Activated T-cell treated with anti-CD3 and anti-CD28 coated beads for 4 hours (primary cell): Measurements from ENCODE around the gene CEL.
"Not testable (repeated sequence)": the region's sequence is repeated elsewhere in the genome, so short reads cannot be mapped to it uniquely, and the experiment has no call there.

ENCODE experiments used
- DNase-seq: peaks from one replicate; pipeline ENCODE4 v3.0.0-alpha.2; 2020

The CEL gene

GRCh38 chr9:133061764-133062145, at the start of gene CEL:
TSS of gene CEL (plus strand) at chr9:133061981. CDS start at chr9:133062003, 22 bp downstream.
- DNase-seq: not testable (repeated sequence)

DNA sequence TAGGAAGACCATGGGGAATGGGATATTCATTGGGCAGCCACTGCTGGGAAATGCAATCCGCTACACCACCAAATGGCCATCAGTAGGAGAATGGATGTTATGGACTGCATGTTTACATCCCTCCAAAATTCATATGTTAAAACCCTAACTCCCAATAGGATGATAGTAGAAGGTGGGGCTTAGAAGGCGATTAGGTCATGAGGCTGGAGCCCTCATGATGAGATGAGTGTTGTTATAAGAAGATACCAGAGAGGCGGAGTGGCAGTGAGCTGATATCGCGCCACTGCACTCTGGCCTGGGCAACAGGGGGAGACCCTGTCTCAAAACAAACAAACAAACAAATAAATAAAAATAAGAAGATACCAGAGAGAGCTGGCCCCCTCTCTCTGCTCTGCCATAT, 47.1 kb upstream of the CEL start:
- no peak for DNase-seq

GRCh38 chr9:133023117-133023890, 38.5 kb upstream of the CEL start:
- no peak for DNase-seq

DNA sequence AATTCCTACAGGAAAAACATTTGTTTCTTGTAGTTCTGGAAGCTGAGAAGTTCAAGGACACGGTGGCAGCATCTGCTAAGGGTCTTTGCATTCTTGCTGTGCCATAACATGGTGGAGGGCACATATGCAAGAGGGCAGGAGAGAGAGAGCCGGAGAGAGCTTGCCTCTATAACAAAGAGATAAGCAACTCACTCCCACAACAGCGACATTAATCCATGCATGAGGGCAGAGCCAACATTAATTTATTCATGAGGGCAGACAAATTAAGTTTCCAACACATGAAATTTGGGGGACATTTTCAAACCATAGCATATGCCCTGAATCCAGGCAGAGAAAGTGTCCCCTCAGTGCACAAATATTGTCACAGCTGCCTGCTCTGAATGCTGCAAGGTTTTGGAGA, 35.4 kb upstream of the CEL start:
- DNase-seq: no peak

GRCh38 chr9:133027134-133027533, 34.6 kb upstream of the CEL start:
- no peak for DNase-seq

DNA sequence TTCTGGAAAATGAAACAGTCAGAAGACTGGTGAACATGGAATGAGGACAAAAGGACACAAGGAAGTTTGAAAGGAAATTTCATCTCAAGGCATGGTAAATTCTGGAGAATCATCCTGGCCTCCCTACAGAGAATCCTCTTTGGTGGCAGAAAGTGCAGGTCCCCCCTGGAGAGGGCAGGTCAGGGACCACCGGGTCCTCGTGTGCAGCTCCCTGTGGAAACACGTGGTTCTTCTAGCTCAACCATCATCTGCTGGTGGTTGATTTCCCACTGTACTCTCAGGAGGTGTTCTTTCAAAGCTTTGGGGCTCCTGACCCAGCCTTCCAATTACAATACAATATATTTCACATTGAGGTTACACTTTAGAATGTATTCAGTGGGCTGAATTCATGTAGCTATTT, 33.6 kb upstream of the CEL start:
- no peak for DNase-seq

DNA sequence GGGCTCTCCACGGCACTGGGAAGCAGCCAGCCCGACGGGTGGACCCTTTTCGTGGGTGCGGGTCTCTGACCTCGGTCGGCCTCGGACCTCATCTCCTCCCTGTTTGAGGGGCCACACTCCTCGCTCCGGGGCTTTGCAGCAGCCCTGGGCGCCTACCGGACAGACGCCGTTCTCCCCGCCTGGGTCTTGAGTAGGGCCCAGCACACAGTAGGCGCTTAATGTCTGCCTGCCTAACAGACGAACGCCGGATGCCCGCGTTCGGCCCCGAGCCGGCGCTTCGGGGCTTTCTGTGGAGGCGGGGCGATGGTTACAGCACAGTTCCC, 31.8 kb upstream of the CEL start:
- DNase-seq: peak; percentile 2

GRCh38 chr9:133030317-133031129, 31.3 kb upstream of the CEL start, which contains the start of gene GTF3C5:
TSS of gene GTF3C5 (plus strand) at chr9:133030997. CDS start at chr9:133031012, 15 bp downstream.
- peak; percentile 88 for DNase-seq

GRCh38 chr9:133031130-133031422, 30.7 kb upstream of the CEL start:
- DNase-seq: no peak

DNA sequence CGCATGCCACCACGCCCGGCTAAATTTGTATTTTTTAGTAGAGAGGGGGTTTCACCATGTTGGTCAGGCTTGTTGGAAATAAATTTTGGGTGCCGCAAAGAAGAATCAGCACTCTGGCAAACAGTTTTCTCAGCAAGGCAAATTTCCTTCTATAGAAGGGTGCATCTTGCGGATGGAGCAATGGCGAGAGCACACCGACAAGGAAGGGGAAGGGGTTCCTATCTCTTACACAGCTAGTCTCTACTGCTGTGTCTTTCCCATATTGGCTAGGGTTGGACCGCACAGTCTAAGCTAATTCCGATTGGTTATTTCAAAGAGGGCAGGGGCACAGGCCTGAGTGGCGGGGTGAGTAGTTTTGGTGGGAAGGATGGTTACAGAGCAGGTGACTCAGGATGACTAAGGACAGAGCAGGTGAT, 30.3 kb upstream of the CEL start:
- no peak for DNase-seq

DNA sequence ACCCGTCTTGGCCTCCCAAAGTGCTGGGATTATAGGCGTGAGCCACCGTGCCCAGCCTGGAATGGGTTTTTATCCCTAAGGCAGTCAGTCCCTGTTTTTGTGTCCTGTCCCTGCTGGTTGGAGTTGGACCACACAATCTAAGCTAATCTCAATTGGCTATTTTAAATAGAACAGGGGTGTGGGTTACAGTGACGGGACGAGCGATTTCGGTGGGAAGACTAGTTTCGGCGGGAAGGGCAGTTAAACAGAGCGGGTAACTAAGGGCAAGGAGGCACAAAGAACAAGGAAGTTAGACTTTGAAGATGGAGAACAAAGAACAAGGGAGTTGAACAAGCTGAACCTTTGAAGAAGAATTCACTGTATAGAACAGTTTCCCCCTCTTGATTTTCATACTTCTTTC, 29.6 kb upstream of the CEL start:
- DNase-seq: no peak

GRCh38 chr9:133035669-133036068, 26.1 kb upstream of the CEL start:
- DNase-seq: no peak

GRCh38 chr9:133037775-133038515, 23.8 kb upstream of the CEL start:
- DNase-seq: no peak

DNA sequence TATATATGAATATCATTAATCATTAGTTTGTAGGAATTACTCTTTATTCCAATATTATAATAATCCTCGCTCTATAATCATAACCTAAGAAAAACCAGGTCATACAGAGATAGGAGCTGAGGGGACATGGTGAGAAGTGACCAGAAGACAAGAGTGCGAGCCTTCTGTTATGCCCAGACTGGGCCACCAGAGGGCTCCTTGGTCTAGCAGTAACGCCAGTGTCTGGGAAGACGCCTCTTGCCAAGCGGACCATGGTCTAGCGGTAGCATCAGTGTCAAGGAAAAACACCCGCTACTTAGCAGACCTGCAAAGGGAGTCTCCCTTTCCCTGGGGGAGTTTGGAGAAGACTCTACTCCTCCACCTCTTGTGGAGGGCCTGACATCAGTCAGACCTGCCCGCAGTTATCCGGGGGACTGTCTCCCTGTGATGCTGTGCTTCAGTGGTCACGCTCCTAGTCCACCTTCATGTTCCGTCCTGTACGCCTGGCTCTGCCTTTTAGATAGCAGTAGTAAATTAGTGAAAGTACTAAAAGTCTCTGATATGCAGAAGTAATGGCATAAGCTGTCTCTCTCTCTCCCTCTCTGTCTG, 20.8 kb upstream of the CEL start:
- not testable (repeated sequence) for DNase-seq

DNA sequence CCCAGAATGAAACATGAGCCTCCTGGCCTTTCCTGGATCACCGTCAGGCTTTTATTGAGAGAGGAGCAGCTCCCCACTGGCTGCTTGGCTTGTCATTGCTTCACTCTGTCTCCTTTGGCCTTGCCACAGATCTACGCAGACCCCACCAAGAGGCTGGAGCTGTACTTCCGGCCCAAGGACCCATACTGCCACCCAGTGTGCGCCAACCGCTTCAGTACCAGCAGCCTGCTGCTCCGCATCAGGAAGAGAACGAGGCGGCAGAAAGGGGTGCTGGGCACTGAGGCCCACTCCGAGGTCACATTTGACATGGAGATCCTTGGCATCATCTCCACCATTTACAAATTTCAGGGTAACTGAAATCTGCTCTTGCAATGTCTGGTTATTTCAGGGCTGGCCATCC, 19.8 kb upstream of the CEL start:
- DNase-seq: no peak

DNA sequence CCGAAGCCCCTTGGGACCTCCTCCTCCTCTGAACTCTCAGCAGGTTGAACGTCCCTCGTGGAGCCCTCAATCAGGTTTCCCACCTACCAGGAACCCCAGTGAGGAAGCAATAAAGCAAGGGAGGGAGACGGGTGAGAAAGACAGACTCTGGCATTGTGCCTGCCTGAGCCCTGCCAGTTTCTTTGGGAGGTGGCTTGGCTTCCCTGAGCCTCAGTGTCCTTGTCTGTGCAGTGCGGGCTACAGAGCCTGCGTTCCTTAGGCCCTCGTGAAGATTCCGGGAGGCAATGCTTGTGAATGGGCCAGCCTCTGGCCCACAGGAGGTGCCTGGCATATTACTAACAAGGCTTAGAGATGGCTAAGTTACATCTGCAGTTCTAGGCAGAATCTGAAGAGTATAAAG, 19.1 kb upstream of the CEL start:
- DNase-seq: no peak

DNA sequence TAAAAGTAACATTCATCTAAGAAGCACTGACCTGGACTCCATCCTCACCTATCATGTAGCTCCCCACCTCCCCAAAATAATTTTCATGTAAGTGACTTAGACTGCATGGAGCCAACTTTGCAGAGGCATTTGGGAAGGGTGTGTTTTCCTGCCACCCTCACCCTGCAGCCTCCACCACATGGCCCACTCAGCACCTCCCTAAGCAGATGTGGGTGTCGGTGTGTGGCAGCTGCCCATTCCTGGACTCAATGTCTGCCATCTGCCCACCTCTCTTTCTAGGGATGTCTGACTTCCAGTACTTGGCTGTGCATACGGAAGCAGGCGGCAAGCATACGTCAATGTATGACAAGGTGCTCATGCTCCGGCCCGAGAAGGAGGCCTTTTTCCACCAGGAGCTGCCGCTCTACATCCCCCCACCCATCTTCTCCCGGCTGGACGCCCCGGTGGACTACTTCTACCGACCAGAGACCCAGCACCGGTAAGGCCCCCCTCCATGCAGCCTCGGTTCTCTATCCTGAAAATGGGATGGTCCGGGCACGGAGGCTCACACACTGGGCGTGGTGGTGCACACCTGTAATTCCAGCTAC, 18.2 kb upstream of the CEL start:
- no peak for DNase-seq

- DNase-seq: no peak
Observed at GRCh38 chr9:133044125-133044524, 17.7 kb upstream of the CEL start.

DNA sequence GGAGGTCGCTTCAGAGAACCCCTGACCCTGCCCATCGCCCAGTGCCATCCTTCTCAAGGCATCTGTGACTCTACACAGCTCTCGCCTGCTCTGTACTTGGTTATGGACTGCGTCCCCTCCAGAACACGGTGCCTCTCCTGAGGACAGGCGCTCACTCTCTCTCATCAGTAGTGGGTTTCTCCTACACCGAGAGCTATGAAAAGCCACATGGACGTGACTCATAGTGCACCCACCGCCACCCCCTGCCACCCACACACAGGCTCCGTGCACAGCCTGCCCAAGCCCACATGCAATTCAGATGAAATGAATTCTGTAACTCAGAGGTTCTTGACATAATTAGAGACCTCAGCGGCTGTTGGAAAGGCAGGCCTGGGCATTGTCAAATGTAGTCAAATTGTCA, 17.1 kb upstream of the CEL start:
- peak; percentile 13 for DNase-seq

DNA sequence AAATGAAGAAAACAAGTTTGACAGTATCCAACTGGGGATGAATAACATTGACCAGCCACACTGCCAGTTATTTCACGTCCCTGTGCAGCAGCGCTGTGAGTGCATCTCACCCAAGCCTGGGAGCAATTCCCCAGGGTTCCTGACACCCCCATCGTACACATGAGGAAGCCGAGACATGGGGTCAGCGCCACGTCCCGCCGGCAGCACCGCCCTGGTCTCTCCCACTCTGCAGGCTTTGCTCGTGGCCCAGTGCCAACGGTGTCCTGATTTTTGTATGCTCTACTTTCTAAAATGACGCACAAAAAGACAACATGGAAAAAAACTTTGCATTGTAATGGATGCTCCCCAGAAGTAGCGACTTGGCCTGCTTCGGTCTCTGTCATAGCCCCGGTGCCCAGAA, 16.6 kb upstream of the CEL start:
- DNase-seq: no peak

- DNase-seq: no peak
Observed at GRCh38 chr9:133046196-133046899, 15.4 kb upstream of the CEL start.

DNA sequence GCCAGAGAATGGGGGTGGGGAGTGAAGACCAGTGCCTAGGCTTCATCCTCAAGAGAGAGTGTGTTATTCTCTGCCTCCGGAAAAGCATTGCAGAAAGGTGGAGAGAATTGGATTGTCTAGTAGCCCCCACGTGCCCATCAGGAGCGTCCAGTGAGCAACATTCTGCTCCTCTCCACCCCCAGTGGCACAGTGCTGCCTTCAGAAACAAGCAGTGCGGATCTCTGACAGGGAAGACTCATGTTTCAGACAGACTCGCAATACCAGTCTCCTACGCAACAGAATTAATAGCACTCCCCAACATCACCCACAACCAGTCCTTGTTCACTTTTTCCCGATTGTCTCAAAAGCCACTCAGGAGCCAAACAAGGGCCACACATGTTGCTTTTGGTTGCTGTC, 14.9 kb upstream of the CEL start:
- DNase-seq: no peak

DNA sequence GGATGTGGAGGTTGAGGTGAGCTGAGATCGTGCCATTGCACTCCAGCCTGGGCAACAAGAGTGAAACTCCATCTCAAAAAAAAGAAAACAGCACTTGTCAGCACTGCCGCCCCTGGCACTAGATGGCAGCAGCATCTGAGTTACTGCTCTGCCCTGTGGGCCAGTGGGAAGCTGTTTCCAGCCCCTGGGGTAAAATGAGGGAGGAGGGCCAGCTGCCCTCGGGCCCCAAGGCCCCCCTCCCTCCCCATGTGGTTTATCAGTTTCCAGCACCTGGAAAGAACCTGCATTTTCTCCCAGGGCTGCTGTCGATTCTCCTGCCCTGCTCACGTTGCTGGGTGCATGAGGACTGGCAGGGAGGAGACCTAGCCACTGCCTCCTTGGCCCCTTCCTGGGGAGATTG, 13.2 kb upstream of the CEL start:
- no peak for DNase-seq
